GM21576 (cell line): ENCODE data around the gene NTRK3.

Source experiments
- ATAC-seq: cut with Tn5 transposase; IDR thresholded peaks from one replicate; pipeline ENCODE4 v1.9.1; 2021; ENCODE audit warnings: mild to moderate bottlenecking, moderate library complexity; ENCODE audit not compliant: unreplicated experiment

Gene NTRK3

DNA sequence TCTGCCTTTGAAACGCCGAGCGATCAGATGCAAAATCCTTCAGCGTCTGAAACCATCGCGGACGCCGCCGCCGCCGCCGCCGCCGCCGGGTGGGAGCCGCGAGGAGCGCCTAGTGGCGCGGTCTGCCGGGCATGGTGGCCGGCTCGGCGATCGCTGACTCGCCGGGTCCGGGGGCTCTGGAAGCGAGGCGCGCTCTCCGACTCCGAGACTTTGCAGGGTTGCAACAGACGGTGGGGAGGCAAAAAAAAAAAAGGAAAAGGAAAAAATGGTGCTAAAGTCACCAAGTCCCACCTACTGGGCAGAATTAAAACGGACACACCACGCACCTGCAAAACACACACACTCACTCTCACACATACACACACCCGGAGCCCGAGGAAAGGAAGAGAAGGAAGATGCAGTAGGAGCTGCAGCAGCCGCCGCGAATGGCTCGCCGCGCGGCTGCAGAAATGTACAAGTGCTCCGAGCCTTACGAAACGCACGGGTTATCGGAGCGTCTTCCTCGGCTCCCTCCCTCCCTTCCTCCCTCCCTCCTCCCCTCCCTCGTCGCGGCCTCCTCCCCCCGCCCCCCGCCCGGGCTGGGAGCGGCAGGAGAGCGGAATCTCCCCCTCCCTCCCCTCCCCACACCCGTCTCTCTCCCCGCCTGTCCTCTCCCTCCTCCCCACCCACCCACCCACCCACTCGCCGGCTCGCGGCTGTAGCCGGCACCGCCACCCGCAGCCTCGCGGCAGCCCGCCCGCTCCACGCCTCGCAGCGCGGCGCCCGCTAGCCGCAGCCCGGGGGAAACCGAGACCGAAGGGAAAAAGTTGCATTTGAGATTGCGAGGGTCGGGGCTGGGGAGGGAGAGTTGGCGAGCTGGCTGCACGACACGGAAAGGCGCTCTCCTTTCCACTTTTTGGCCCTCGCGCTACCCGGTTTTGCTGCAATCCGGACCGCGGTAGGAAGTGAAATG lies at the start of gene NTRK3:
NTRK3 (minus strand) TSS at position 461 of the 952 bp plus-strand sequence. CDS start 586 bp downstream, outside the sequence.
- no peak for ATAC-seq

GRCh38 chr15:88303395-88303794 lies 46.9 kb upstream of the NTRK3 start:
- ATAC-seq: no peak

GRCh38 chr15:88302373-88302772 lies 45.8 kb upstream of the NTRK3 start:
- no peak for ATAC-seq

DNA sequence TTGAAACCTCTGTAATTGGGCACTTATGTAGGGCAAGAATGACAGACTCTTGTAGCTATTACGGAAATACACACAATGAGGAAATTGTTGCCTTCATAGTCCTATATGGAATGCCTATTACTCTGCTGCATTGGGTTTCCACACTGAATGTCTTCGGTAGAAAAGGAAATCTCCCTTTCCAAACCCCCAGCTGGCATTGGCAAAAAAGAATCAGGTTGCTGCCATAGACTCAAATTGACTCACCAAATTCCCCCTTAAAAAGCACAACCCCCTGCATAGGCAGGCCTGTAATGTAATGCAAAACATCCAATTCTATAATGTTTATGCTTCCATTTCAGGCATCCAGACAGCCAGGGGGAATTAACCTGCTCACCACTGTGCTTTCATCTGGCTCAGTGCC lies 44.8 kb upstream of the NTRK3 start:
- ATAC-seq: no peak

- no peak for ATAC-seq
Measured at GRCh38 chr15:88300861-88301260, 44.3 kb upstream of the NTRK3 start.

DNA sequence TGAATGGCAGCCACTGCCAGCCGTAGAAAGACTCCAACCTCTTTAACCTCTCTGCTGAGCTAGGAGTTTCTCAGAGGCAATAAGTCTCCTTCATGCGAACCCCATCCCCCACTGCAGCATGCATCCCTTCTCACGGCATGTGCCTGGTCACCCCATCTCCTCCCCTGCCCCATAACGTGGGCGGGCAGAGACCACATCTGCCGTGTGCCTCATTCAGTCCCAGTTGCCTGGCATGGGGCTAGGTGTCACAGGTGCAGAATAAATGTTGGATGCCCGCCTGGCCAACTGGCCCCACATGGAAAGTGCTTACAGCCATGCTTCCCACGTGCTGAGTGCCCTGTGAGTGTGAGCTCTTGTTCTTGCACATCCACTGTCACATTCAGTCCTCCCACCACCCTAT lies 43.5 kb upstream of the NTRK3 start:
- ATAC-seq: no peak

DNA sequence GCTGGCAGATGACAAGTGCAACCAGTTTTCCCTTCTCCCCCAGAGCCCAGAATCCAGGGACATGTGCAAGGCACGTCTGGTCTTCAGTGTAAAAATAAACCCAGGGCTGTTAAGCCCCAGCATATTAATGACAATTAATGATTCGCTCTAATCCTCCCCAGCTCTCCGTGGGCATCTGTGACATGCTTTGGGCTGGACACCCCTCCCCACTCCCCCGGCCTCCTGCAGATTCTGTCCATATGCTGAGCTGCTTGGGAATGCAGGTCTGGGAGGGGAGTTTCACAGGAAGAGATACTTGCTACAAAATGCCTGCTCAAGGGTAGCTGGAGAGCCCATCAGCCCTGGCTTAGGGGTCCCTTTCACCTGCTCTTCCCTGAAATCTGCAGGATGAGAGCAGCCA lies 43.0 kb upstream of the NTRK3 start:
- ATAC-seq: no peak

GRCh38 chr15:88288661-88289060 lies 32.1 kb upstream of the NTRK3 start:
- ATAC-seq: no peak

- no peak for ATAC-seq
Measured at GRCh38 chr15:88288206-88288605, 31.7 kb upstream of the NTRK3 start.

GRCh38 chr15:88284318-88284998 lies 27.9 kb upstream of the NTRK3 start:
- no peak for ATAC-seq

- ATAC-seq: no peak
Measured at GRCh38 chr15:88282614-88283013, 26.1 kb upstream of the NTRK3 start.

- no peak for ATAC-seq
Measured at GRCh38 chr15:88276821-88277410, 20.4 kb upstream of the NTRK3 start.

GRCh38 chr15:88275804-88276203 lies 19.3 kb upstream of the NTRK3 start:
- no peak for ATAC-seq

DNA sequence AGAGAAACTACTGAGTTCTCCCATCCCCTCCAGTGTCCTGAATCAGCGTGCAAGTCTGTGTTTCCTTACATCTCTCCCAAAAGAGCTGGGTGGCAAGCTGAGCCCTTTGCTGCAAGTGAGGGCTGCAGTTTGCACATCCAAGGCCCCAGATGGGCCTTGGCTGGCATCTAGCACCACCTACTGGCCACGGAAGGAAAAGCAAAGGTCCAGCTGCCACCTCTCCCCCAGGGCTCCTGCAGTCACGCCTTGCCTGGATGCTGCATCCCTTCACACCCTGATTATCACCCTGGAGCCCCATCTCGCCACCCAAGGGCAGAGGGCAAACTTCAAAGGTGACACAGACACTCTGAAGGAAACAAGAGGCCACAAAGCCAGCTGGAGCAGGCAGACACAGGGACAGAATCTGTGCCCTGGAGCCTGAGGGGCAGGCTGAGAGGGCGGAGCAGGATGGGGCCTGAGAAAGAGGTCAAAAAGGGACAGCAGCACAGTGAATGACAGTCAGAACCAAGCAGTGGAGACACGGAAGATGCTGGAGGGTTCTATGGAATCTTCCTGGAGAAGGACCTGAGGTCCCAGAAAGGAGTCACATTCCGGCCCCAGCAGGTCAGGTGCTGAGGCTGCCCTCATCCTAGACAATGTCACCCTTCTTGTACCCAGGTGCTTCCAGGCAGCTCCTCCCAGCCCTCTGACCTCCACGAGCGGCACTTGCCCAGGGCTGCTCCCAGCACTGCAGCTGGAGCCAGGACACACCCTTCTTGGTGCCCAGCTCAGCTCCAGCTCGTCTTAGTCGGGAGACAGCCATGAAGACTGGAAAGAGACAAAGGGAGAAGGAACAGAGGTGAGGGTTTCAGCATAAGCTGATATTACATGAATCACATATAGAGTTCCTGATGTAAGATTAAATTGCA lies 18.3 kb upstream of the NTRK3 start:
- ATAC-seq: no peak

DNA sequence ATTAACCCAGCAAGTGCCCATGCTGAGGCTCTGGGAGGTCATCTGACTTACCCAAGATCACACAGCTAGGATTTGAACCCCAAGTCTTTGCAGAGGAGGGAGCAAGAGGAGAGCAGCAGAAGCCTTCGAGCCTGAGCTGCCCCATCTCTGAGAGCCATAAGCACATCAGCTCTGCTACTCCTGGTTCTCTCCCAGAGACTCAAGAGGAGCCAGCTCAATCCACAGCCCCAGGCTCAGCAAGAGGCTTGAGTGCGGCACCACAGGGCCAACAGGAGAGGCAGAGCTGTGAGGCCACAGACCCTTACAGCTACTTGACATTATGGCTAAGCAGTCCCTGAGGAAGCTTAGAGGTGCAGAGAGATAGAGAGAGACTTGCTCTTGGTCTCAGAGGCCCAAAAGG lies 15.9 kb upstream of the NTRK3 start:
- no peak for ATAC-seq

GRCh38 chr15:88269356-88270062 lies 13.0 kb upstream of the NTRK3 start:
- ATAC-seq: no peak

DNA sequence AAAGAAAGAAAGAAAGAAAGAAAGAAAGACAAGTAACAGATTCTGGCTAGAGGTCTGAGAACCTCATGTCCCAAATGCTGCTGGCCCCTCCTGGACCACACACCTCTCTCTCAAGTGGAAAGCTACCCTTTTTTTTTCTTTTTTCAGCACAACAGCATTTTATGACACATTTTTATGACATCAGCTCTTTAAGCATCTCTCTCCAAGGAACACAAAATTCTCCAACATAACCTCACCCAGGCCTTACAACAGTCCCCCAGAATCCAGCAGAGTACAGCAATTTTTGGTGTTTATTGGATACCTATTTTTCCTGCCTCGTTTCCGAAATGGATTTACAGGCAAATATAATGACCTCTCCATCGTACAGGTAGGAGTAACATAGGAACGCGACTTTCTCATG lies 11.2 kb upstream of the NTRK3 start:
- ATAC-seq: no peak

GRCh38 chr15:88266170-88266569 lies 9.6 kb upstream of the NTRK3 start:
- ATAC-seq: no peak

DNA sequence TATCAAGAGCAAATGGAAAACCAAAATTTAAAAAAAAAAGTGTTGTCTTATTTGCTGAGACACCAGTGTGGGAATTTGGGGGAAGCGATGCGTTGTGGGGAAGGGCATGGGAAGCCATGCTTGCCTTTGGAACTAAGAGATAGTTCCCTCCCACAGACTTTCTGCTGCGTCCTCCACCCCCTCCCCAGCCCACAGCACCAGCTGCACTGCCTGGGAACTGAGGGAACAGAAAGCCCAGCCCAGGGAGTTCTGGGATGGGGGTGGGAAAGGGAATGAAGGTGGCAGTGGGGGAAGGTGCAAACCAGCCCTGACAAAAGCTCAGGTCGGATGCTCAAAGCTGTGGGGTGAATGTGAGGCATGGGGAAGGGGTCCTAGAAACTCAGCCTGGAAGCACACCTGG lies 8.1 kb upstream of the NTRK3 start:
- no peak for ATAC-seq

- no peak for ATAC-seq
Measured at GRCh38 chr15:88262064-88262463, 5.5 kb upstream of the NTRK3 start.
